Astrocyte (in vitro differentiated cells and primary cell): ENCODE data around the gene CSNK1G2. TPM values are rescaled to one million over a fixed set of nuclear protein-coding genes. Genes with fewer than 3 reads are reported as not detected.

ENCODE experiments used
- DNase-seq: peaks from one replicate; pipeline ENCODE4 v3.0.0-alpha.2; 2010; ENCODE audit warnings: low read depth
- FAIRE-seq: peaks from 2 replicates; lab custom pipeline; 2011; peaks lifted over from hg19 to GRCh38; lab: Jason Lieb, UNC
- H2AFZ ChIP-seq: 2 replicates; pipeline ENCODE4 v1.6.0; 2012; ENCODE audit warnings: low read depth, low read length, inconsistent platforms
- H3K27ac ChIP-seq: 2 replicates; pipeline ENCODE4 v1.5.1; 2011; ENCODE audit warnings: low read depth, low read length, inconsistent platforms
- H3K27me3 ChIP-seq: 2 replicates; pipeline ENCODE4 v1.6.0; 2011; ENCODE audit warnings: low read length, inconsistent platforms; ENCODE audit not compliant: insufficient read depth
- H3K36me3 ChIP-seq: 2 replicates; pipeline ENCODE4 v1.5.1; 2011; ENCODE audit warnings: low read length, inconsistent platforms; ENCODE audit not compliant: insufficient read depth
- H3K4me1 ChIP-seq: 2 replicates; pipeline ENCODE4 v1.5.1; 2011; ENCODE audit warnings: low read length, inconsistent platforms; ENCODE audit not compliant: insufficient read depth
- H3K4me2 ChIP-seq: 2 replicates; pipeline ENCODE4 v1.6.0; 2012; ENCODE audit warnings: low read length, inconsistent platforms
- H3K4me3 ChIP-seq: 2 replicates; pipeline ENCODE4 v1.5.1; 2011; ENCODE audit warnings: low read depth, mild to moderate bottlenecking, low read length, inconsistent platforms; ENCODE audit not compliant: insufficient read depth
- H3K79me2 ChIP-seq: 2 replicates; pipeline ENCODE4 v1.6.0; 2012; ENCODE audit warnings: mild to moderate bottlenecking, low read length, inconsistent platforms; ENCODE audit not compliant: insufficient read depth
- H3K9ac ChIP-seq: 2 replicates; pipeline ENCODE4 v1.6.0; 2012; ENCODE audit warnings: mild to moderate bottlenecking, low read length, inconsistent platforms
- H3K9me3 ChIP-seq: 2 replicates; pipeline ENCODE4 v1.5.1; 2012; ENCODE audit warnings: low read depth, mild to moderate bottlenecking, low read length, inconsistent platforms; ENCODE audit not compliant: insufficient read depth
- H4K20me1 ChIP-seq: 2 replicates; pipeline ENCODE4 v1.6.0; 2012; ENCODE audit warnings: low read length, inconsistent platforms; ENCODE audit not compliant: insufficient read depth
- H3K27ac Mint-ChIP-seq: one replicate; pipeline ENCODE4 v1.8.0; 2021; ENCODE audit warnings: mild to moderate bottlenecking, mixed read lengths; ENCODE audit not compliant: unreplicated experiment
- H3K27me3 Mint-ChIP-seq: one replicate; pipeline ENCODE4 v1.8.0; 2021; ENCODE audit warnings: low read depth, mixed read lengths; ENCODE audit not compliant: unreplicated experiment
- H3K36me3 Mint-ChIP-seq: one replicate; pipeline ENCODE4 v1.8.0; 2021; ENCODE audit warnings: low read depth, mixed read lengths; ENCODE audit not compliant: unreplicated experiment
- H3K4me1 Mint-ChIP-seq: one replicate; pipeline ENCODE4 v1.8.0; 2021; ENCODE audit warnings: low read depth, mixed read lengths; ENCODE audit not compliant: unreplicated experiment
- H3K4me3 Mint-ChIP-seq: one replicate; pipeline ENCODE4 v1.8.0; 2021; ENCODE audit warnings: mild to moderate bottlenecking, moderate library complexity, mixed read lengths; ENCODE audit not compliant: unreplicated experiment
- H3K9me3 Mint-ChIP-seq: one replicate; pipeline ENCODE4 v1.8.0; 2021; ENCODE audit warnings: mild to moderate bottlenecking, mixed read lengths; ENCODE audit not compliant: unreplicated experiment
- CTCF ChIP-seq: IDR thresholded peaks from 2 replicates; pipeline ENCODE4 v1.5.1; 2011; ENCODE audit warnings: low read depth, mild to moderate bottlenecking, inconsistent platforms, low read length, moderate library complexity; ENCODE audit not compliant: insufficient read depth
- EZH2 ChIP-seq: IDR thresholded peaks from 2 replicates; pipeline ENCODE4 v1.6.1; 2012; ENCODE audit warnings: mild to moderate bottlenecking, low read length, inconsistent platforms; ENCODE audit not compliant: insufficient read depth
- total RNA-seq: library from RNA; stranded (reverse); gene quantifications from 2 replicates; pipeline ENCODE4 v1.2.1, GENCODE V29; 2021

Gene CSNK1G2
- total RNA-seq, 1 donor from 2014 or later: 64.1 TPM

- Histone ChIP-seq H4K20me1 (no peaks in the 10 kb centered on the region), H3K9ac (no peak overlapping the region), H3K4me3 (no peak overlapping the region), H2AFZ (no peak overlapping the region), H3K4me2 (no peak overlapping the region), H3K27ac (no peak overlapping the region), H3K9me3 (no peaks in the 10 kb centered on the region), H3K36me3 (no peaks in the 10 kb centered on the region), H3K27me3 (no peaks in the 10 kb centered on the region), H3K4me1 (peaks cover 8% of the 10 kb centered on the region), H3K79me2 (no peaks in the 10 kb centered on the region)
- H3K36me3 Mint-ChIP-seq: no peaks in the 10 kb centered on the region
- FAIRE-seq (no peak), DNase-seq (no peak)
- no peaks in the 10 kb centered on the region for H3K9me3 Mint-ChIP-seq
- no peak overlapping the region for H3K4me3 Mint-ChIP-seq
- peaks cover 2% of the 10 kb centered on the region for H3K4me1 Mint-ChIP-seq
- TF ChIP-seq CTCF (no peak), EZH2 (no peak)
- H3K27ac Mint-ChIP-seq: no peak overlapping the region
- H3K27me3 Mint-ChIP-seq: no peaks in the 10 kb centered on the region
These were observed 44.5 kb upstream of the CSNK1G2 start for GRCh38 chr19:1896508-1896907.

- H3K27me3 Mint-ChIP-seq: no peaks in the 10 kb centered on the region
These were observed 39.0 kb upstream of the CSNK1G2 start for GRCh38 chr19:1901940-1902404.

More at GRCh38 chr19:1901940-1902404, 39.0 kb upstream of the CSNK1G2 start:
- H3K79me2 ChIP-seq: peaks cover 14% of the 10 kb centered on the region
- Mint-ChIP-seq H3K4me1 (peaks cover 2% of the 10 kb centered on the region), H3K4me3 (no peak overlapping the region), H3K27ac (no peak overlapping the region), H3K36me3 (no peaks in the 10 kb centered on the region), H3K9me3 (no peaks in the 10 kb centered on the region)
- H2AFZ ChIP-seq: no peak overlapping the region
- no peaks in the 10 kb centered on the region for H3K27me3 ChIP-seq
- H4K20me1 ChIP-seq: no peaks in the 10 kb centered on the region
- no peaks in the 10 kb centered on the region for H3K9me3 ChIP-seq
- DNase-seq (no peak), FAIRE-seq (no peak)
- H3K4me2 ChIP-seq: no peak overlapping the region
- no peak for TF ChIP-seq EZH2
- TF ChIP-seq CTCF: no peak
- H3K36me3 ChIP-seq: no peaks in the 10 kb centered on the region
- no peak overlapping the region for H3K9ac ChIP-seq
- H3K4me3 ChIP-seq: no peak overlapping the region
- H3K27ac ChIP-seq: no peak overlapping the region
- H3K4me1 ChIP-seq: peaks cover 13% of the 10 kb centered on the region
